ENCODE results near the gene ERICH4. TPM values are rescaled to one million over a fixed set of nuclear protein-coding genes. Genes with fewer than 3 reads are reported as not detected.

Gene ERICH4
- total and polyA plus RNA-seq, 2 of the 13 experiments (the other 11 are each of a cell fraction or from before 2014, with no cell fraction given) = 0.40 to 0.64 TPM

DNA sequence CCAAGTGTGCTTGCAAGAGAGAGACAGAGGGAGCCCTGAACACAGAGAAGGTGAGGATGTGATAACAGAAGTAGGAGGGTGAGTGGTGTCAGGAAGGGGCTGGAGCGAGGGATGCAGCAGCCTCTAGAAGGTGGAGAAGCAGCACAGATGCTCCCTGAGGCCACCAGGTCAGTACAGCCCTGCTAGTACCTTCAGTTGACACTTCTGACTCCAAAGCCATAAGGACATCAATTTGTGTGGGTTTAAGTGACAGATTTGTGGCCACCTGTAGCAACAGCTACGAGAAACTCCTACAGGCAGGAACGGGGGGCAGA is 6.9 kb downstream of the ERICH4 start:
- POLR2A ChIA-PET = interaction anchor here (1.2 kb wide), 1 partner anchor 113 kb away, joined by 4 read pairs; no protein-coding TSS in a partner anchor
- Histone ChIP-seq H3K36me3 (replicated peaks in 1 of 2; ENCODE audit: control insufficient read depth in 1 of 2, insufficient read depth in 2 of 2, low read length in 2 of 2) (no peaks in the 10 kb centered on the region), H3K4me3 (replicated peaks in 1 of 3; ENCODE audit: insufficient read depth in 1 of 3, low read depth in 2 of 3, low read length in 3 of 3) (no peak overlapping the region), H3K27me3 (ENCODE audit: control insufficient read depth in 1 of 2, insufficient read depth in 2 of 2, low read length in 2 of 2) (peaks cover 0 to 4% of the 10 kb centered on the region in 2 experiments; a peak in 1 of 5 replicates), H3K79me2 (ENCODE audit: insufficient read depth, low read length) (no peaks in the 10 kb centered on the region), H3K27ac (ENCODE audit: extremely low read length, insufficient read depth, low read length) (no peak overlapping the region), H4K20me1 (ENCODE audit: insufficient read depth, low read length) (no peaks in the 10 kb centered on the region), H3K9ac (ENCODE audit: insufficient read depth, low read depth, low read length) (no peak overlapping the region), H3K9me3 (ENCODE audit: low read length) (no peaks in the 10 kb centered on the region), H3K4me1 (ENCODE audit: insufficient read depth, low read length) (0 out of 2 replicates have a peak, but pooled peaks cover 4% of the 10 kb centered on the region), H2AFZ (ENCODE audit: low read length) (no peak overlapping the region), H3K4me2 (ENCODE audit: low read depth, low read length) (no peak overlapping the region)
- BruUV-seq (replicated peaks) = no TSS peak
- DNase-seq (ENCODE audit: low spot score) (no peak), ATAC-seq (peak; percentile 47), FAIRE-seq (no peak)
- in situ Hi-C loops (cut with HindIII; ENCODE audit: extremely low pct_ligation_motif_present, low pct_unique_long_range_greater_than_20kb) (no loop called here), intact Hi-C loops (cut with micrococcal nuclease; ENCODE audit: unreplicated experiment) (loop anchor here (1.0 kb wide), 3 partner anchors 41 to 120 kb away; no protein-coding TSS in a partner anchor)
- CTCF ChIA-PET (ENCODE audit: low intra/inter-chr PET ratio, low total read pairs) = interaction anchor here (1.3 to 2.9 kb wide), 5 partner anchors 88 to 121 kb away, joined by 4 to 37 read pairs (median 12); no protein-coding TSS in a partner anchor
- WGBS (ENCODE audit: low lambda C conversion rate) = 11% methylated on average over 3 of the region's 3 CpGs
- TF ChIP-seq ZBTB42 (CRISPR knock-in tag; IDR thresholded peaks at IDR 0.05) (no peak), SIN3A (IDR thresholded peaks at IDR 0.05; ENCODE audit: borderline replicate concordance, low read depth, low read length) (no peak), SP4 (CRISPR knock-in tag; IDR thresholded peaks at IDR 0.05) (no peak), HNRNPH1 (optimal IDR thresholded peaks at IDR 0.05; ENCODE audit: low read depth, low read length) (no peak), ZNF180 (CRISPR knock-in tag; IDR thresholded peaks at IDR 0.05; ENCODE audit: borderline replicate concordance, low read depth) (no peak)
- TF ChIP-seq, protein P1, sequence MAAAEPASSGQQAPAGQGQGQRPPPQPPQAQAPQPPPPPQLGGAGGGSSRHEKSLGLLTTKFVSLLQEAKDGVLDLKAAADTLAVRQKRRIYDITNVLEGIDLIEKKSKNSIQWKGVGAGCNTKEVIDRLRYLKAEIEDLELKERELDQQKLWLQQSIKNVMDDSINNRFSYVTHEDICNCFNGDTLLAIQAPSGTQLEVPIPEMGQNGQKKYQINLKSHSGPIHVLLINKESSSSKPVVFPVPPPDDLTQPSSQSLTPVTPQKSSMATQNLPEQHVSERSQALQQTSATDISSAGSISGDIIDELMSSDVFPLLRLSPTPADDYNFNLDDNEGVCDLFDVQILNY (CRISPR knock-in tag; conservative IDR thresholded peaks at IDR 0.05) = no peak

DNA sequence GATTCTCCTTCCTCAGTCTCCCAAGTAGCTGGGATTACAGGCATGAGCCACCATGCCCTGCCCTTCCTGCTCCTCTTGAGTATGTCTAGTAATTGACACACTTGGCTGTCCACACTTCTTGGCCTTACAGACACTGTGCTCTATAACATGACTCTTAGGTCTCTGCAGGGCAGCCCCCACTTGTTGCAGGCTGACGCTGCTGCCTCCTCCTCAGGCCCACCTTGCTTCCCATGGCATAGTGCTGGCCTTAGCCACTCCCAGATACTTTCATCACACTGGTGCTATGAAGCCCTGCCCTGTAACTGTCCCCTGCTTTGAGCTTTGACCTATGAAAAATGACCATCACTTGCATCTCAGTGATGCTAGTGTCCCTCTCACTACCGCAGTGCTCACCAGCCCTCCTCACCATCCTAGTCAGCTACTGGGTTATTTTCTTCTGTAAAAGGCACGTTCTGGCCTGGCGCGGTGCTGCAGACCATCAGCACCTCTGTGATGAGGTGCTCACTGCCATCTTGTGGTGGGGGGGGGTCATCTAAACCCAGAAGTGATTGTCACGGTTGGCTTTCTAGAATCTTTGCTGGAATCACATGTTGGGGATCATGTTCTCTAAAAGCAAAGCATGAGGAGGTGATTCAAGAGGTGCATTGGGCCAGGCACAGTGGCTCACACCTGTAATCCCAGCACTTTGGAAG is 9.8 kb downstream of the ERICH4 start:
- POLR2A ChIA-PET = no interaction called here
- FAIRE-seq = no peak
- ATAC-seq = no peak

More for the DNA sequence above, 9.8 kb downstream of the ERICH4 start:
- CTCF ChIA-PET (ENCODE audit: low intra/inter-chr PET ratio, low total read pairs) = no interaction called here
- in situ Hi-C loops (cut with HindIII; ENCODE audit: extremely low pct_ligation_motif_present, low pct_unique_long_range_greater_than_20kb) (no loop called here), intact Hi-C loops (cut with micrococcal nuclease; ENCODE audit: unreplicated experiment) (no loop called here)
- Histone ChIP-seq H3K27ac (ENCODE audit: extremely low read length, insufficient read depth, low read length) (no peak overlapping the region), H2AFZ (ENCODE audit: low read length) (no peak overlapping the region), H3K9ac (ENCODE audit: insufficient read depth, low read depth, low read length) (no peak overlapping the region), H3K4me3 (replicated peaks in 1 of 3; ENCODE audit: insufficient read depth in 1 of 3, low read depth in 2 of 3, low read length in 3 of 3) (no peak overlapping the region), H3K9me3 (ENCODE audit: low read length) (peaks cover 6% of the 10 kb centered on the region; the same call in 1 of the 2 replicates), H3K4me1 (ENCODE audit: insufficient read depth, low read length) (0 out of 2 replicates have a peak, but pooled peaks cover 4% of the 10 kb centered on the region), H3K79me2 (ENCODE audit: insufficient read depth, low read length) (no peaks in the 10 kb centered on the region), H3K36me3 (replicated peaks in 1 of 2; ENCODE audit: control insufficient read depth in 1 of 2, insufficient read depth in 2 of 2, low read length in 2 of 2) (no peaks in the 10 kb centered on the region), H4K20me1 (ENCODE audit: insufficient read depth, low read length) (no peaks in the 10 kb centered on the region), H3K4me2 (ENCODE audit: low read depth, low read length) (no peak overlapping the region), H3K27me3 (ENCODE audit: control insufficient read depth in 1 of 2, insufficient read depth in 2 of 2, low read length in 2 of 2) (peaks cover 0 to 4% of the 10 kb centered on the region in 2 experiments; a peak in 1 of 5 replicates)
- no peak for DNase-seq (ENCODE audit: low spot score)
- TF ChIP-seq, protein P2, sequence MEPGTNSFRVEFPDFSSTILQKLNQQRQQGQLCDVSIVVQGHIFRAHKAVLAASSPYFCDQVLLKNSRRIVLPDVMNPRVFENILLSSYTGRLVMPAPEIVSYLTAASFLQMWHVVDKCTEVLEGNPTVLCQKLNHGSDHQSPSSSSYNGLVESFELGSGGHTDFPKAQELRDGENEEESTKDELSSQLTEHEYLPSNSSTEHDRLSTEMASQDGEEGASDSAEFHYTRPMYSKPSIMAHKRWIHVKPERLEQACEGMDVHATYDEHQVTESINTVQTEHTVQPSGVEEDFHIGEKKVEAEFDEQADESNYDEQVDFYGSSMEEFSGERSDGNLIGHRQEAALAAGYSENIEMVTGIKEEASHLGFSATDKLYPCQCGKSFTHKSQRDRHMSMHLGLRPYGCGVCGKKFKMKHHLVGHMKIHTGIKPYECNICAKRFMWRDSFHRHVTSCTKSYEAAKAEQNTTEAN (CRISPR knock-in tag; conservative IDR thresholded peaks at IDR 0.05) = no peak
- TF ChIP-seq ZNF569 (CRISPR knock-in tag; IDR thresholded peaks at IDR 0.05; ENCODE audit: borderline replicate concordance) = no peak
- no TSS peak for BruUV-seq (replicated peaks)
- WGBS (ENCODE audit: low lambda C conversion rate) = 40% methylated on average over 6 of the region's 6 CpGs

All from HepG2 (cell line).